ENCODE measurements around the gene WSB1.

Gene WSB1

DNA sequence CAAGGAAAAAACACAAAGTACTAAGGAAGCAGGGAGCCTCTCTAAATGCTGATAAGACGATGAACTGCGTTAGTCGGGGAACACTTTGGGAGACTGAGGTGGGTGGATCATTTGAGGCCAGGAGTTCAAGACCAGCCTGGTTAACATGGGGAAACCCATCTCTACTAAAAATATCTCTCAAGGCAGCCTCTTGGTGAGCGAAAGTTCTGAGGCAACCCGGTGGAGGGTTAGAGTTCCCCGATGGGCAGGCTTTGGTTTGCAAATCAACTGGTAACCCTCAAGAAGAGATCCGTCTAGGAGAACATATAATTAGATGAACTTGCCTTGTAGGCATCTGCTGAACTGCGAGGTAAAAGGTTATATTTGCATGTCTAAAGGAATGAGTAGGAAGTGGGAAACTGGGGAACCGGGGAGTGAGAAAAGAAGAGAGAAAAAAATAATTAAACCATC is 44.6 kb downstream of the WSB1 start:
- no peak for DNase-seq (ENCODE audit: low read depth in 2 of 2)

DNA sequence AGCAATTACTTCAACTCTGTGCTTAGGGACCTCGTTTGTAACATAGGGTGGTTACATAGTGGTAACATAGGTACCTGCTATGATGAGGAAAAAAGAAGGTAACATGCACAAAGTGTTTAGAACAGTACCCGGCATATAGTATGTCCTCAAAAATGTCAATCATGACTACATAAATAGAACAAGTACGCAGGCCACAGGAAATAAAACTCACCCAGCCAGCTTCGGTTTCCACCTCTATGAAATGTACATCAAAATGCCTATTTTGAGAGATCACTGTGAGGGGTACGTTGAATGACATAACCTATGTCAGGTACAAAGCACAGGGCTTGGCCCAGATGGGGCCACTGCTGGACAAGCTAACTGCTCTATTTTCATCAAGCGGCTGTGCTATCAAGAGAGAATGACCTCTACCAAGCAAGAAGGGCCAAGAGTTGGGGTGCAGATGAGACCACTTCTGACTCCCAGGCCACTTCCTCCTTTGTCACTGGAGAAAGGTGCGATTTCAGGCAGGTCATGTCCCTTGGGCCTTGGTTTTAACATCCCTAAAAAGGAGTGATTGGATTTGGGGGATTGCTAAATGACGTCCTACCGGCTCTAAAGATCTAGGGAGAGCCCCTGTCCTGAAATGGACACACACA is 45.4 kb downstream of the WSB1 start:
- no peak for DNase-seq (ENCODE audit: low read depth in 2 of 2)

DNA sequence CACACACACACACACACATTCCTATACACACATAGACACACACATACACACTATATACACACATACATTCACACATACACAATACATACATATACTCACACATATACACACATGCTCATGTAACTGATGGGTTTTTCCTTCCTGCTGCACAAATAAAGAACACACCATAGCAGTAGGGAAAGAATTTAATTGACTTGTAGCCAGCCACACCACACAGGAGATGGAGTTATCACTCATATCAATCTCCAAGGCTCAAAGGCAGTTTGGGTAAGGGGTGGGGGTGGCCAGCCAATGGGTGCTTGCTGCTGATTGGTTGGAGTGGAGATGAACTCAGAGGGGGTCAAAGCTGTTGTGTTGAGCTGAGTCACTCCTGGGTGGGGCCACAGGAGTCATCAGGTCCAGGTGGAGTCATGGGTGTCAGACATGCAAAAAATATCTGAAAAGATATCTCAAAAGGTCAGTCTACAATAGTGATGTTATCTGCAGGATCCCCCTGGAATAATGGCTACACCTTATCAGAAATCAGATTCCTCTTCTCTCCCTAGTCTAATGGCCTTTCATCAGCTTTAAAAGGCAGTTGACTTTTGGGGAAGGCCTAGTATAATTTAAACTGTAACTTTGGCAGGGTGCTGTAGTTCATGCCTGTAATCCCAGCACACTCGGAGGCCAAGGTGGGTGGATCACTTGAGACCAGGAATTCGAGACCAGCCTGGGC is 46.1 kb downstream of the WSB1 start:
- DNase-seq (ENCODE audit: low read depth in 2 of 2), result no peak

GRCh38 chr17:27340575-27340974 is 46.7 kb downstream of the WSB1 start:
- DNase-seq (ENCODE audit: low read depth in 2 of 2), result no peak

- DNase-seq (ENCODE audit: low read depth in 2 of 2), result no peak
Observed at GRCh38 chr17:27341041-27341471, 47.1 kb downstream of the WSB1 start.

DNA sequence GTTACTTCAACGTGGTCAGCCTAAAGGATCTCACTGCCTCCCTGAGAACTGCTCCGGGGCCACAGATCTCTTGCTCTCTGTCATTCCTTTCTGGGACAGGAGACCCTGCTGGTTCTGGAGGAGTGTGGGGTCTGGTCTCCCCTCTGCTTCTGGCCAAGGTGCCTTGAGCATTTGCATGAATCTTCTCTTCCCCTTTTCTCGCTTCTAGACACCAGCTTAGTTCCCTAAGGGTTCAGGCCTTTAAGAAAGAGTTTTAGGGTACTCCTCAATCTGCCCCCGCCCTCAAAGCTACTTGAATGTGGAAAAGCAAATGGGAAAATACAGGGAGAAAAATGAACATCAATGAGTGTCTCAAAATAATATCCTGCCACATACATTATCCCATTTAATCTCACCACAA is 48.1 kb downstream of the WSB1 start:
- DNase-seq (ENCODE audit: low read depth in 2 of 2), result no peak

- no peak for DNase-seq (ENCODE audit: low read depth in 2 of 2)
Observed at GRCh38 chr17:27343294-27343693, 49.4 kb downstream of the WSB1 start.

- DNase-seq (ENCODE audit: low read depth in 2 of 2), result no peak
Observed at GRCh38 chr17:27343977-27344607, 50.2 kb downstream of the WSB1 start.

- no peak for DNase-seq (ENCODE audit: low read depth in 2 of 2)
Observed at GRCh38 chr17:27345141-27345904, 51.4 kb downstream of the WSB1 start.

- DNase-seq (ENCODE audit: low read depth in 2 of 2), result no peak
Observed at GRCh38 chr17:27346228-27346899, 52.5 kb downstream of the WSB1 start.

DNA sequence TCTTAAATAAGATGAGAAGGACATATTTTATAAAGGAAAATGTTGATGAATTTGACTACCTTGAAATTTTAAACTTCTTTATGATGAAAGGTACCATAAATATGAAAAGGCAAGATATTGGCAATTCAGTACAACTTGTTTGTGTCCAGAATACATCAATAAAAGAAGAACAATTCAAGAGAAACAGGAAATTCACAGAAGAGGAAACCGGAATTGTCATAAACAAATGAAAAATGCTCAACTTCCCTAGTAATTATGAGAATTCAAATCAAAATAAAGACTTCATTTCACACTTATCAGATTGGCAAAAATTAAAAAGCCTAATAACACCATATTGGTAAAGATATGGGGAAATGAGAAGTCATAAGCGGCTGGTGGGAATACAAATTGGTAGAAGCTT is 54.3 kb downstream of the WSB1 start:
- no peak for DNase-seq (ENCODE audit: low read depth in 2 of 2)

DNA sequence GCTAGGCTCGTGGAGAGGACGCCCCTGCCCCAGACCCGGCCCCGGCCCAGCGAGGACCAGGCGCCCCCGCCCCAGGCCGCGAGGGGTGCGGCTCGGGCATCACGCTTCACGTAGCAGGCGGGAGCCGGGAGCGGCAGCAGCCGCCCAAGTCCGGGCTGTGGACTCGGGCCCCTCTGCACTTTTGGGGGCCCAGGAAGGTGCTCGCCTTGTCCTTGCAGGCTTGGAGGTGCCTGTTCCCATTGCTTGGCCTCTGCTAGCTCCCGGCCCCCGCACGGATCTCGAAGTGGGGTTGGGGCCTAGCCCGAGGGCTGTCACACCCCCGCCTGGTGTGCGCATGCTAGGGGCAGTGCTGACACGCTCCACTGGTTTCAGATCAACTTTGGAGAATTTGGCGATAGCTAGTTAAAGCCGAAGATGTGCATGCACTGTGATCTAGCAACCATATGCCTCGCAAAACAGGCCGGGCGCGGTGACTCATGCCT is 55.7 kb downstream of the WSB1 start:
- DNase-seq (ENCODE audit: low read depth in 2 of 2), result no peak

DNA sequence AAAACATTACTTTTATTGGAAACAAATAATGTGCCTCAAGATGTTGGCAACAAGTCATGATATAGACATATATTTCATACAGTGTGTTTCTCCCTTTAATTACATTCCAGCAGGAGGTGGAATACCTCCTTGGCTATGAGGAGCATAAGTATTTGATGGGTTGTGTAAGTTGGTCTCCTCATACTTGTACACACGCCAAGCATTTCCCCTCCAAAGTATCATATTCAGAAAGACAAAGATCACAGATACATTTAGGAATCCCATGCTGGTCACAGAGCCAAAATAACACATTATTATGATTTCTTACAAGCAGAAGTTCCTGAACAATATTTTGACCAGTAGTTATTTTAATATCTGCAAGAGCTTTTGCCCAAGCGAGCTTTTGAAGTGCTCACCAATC is 57.8 kb downstream of the WSB1 start:
- DNase-seq (ENCODE audit: low read depth in 2 of 2), result peak; percentile 54 to 68

DNA sequence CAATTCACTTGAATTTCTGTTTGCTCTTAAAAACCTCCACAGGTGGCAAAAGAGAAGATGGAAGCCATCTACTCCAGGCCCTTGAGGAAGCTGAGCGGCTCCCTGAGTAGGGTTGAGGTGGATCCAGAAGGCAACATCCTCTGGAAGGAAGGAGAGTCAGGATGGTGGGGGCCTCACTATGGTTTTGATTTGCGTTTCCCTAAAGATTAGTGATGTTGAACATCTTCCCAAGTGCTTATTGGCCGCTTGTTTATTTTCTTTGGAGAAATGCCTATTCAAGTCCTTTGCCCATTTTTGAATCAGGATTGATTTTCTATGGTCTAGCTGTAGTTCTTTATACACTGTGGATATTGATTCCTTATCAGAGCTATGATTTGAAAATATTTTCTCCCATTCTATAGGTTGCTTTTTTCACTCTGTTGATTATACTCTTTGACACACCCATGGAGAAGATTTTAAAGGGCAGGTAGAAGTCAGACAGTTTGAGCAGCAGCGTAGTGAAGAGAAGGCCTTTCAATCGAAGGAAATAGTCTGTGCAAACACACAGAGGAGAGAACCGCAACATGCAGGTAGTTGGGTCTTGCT is 58.6 kb downstream of the WSB1 start:
- no peak for DNase-seq (ENCODE audit: low read depth in 2 of 2)

DNA sequence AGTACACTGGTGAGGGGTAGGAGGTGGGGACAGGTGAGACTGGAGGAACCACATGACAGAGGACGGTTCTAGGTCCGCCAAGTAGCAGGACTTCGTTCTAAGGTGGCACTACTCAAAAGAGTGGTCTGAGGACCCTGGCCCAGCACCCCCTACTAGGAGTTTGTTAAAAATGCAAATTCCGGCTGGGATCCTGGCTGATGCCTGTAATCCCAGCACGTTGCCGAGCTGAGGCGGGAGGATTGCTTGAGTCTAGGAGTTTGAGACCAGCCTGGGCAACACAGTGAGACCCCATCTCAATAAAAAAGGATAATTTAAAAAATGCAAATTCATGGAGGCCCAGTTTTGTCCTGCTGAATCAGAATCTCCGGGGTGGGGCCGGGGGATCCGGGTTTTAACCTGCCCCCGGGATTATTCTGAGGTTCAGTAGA is 59.1 kb downstream of the WSB1 start:
- DNase-seq (ENCODE audit: low read depth in 2 of 2), result no peak

DNA sequence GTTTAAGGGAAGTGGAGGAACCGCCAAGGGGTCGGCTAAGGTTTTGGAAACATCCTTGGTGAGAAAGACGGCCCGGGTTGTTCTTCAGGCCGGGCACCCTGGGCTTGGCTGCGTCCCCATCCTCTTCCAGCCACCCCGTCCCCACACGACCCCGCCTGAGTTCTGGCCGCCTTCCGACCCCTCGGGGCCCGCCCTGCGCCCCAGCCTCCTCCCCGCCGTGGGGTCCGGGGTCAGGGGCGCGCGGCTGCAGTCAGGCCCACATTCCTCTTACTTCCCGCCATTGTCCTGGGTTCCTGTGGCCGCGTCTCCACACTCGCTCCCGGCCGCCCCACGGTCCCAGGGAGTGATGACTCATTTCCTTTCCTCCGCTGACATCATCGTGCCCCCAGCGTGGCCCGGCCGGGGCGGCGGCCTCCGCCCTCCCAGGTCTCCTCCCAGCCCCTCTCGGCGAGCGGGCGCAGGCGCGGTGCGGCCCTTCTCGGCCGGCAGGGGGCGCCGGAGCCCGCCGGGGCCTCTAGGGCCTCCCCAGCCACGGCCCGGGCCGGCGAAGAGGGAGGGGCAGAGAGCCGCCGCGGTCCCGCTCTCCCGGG is 59.6 kb downstream of the WSB1 start:
- peak; percentile 77 to 80 for DNase-seq (ENCODE audit: low read depth in 2 of 2)

DNA sequence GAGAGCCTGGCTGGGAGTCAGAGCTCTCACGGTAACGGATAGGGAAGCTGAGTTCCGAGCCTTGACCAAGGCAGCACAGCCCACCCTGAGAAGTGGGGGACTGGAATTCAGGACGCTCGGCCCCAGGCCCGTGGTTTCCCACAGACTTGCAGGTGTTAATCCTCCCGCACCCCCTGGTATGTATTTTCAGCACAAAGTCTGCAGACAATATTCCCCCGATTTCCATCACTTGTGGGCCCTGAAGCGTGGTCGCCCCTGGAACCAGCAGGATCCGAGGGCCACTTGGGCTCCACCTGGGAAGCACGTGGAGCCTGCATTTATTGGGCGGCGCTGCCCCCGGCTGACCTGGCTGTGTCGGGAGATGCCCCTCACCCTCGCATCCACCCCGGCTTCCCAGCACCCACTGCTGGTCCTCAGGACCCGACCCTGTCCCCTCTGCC is 60.2 kb downstream of the WSB1 start:
- no peak for DNase-seq (ENCODE audit: low read depth in 2 of 2)

DNA sequence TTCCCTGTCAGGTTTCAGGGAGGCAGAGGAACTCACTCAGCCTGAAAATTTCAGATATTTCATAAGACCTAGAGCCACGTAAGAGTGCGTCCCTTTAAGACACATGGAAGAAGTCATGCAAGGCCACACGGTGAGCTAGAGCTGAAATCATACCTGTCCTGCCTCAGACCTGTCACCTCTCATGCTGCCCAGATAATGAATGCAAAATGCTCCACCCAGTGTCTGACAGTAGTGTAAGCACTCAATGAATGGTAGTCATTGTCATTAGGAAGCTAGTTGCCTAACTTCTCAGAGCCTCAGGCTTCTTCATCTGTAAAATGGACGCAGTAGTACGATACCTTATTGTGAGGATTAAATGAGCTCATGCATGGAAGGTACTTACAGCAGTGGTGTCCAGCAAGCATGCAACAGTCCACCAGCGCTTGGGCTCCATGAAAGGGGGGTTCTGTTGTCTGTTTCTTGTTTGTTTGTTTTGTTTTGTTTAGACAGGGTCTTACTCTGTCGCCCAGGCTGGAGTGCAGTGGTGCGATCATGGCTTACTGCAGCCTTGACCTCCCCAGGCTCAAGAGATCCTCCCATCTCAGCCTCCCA is 60.7 kb downstream of the WSB1 start:
- no peak for DNase-seq (ENCODE audit: low read depth in 2 of 2)

DNA sequence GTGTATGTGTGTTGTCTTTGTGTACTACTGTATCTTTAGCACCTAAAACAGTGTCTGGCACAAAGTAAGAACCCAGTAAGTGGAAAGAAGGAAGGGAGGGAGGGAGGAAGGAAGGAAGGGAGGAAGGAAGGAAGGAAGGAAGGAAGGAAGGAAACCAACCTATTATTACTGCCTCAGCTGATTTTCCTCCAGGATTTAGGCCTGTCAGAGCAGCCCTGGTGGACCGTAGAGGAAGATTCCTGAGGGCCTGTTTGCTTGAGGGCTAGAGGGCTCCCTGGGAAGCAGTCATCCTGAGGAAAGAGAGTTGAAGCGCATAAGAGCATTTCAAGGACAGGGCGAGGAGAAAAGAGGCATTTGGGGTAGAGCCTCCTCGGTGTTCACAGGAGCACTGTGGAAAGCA is 61.5 kb downstream of the WSB1 start:
- DNase-seq (ENCODE audit: low read depth in 2 of 2), result no peak

DNA sequence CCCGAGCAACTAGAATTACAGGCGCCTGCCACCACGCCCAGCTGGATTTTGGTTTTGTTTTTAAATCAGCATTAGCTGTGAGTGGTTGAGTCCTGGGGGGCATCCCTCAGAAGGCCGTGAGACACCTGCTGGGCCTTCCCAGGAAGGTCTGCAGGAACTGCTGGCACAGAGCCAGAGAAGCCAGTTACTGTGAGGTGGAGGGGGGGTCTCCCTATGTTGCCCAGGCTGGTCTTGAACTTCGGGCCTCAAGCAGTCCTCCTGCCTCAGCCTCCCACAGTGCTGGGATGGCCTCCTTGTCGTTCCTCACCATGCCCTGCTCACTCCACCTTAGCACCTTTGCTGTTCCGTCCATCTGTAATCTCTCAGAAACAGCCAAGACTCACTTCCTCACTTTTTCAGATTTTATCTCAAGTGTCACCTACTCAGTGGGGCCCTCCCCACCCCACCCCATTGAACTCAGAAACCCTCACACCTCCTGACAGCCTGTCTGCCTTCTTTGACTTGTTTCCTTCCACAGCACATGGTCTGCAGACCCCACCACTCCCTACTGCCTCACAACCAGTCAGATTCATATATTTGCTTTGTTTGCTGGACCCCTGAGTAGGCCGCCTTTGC is 62.3 kb downstream of the WSB1 start:
- no peak for DNase-seq (ENCODE audit: low read depth in 2 of 2)
